Activated CD4-positive, alpha-beta T cell treated with anti-CD3 and anti-CD28 coated beads, Interleukin-2, amount 50 U/mL, for 48 hours (primary cell): ENCODE measurements around the gene TMEM191C.
"Not testable (repeated sequence)": the region's sequence is repeated elsewhere in the genome, so short reads cannot be mapped to it uniquely, and the experiment has no call there.

Source experiments
- DNase-seq, 2 experiments: peaks; one replicate each; pipeline ENCODE4 v3.0.0-alpha.2; 2020

TMEM191C gene

GRCh38 chr22:21473664-21474063 is 6.5 kb downstream of the TMEM191C start:
- not testable (repeated sequence) for DNase-seq

DNA sequence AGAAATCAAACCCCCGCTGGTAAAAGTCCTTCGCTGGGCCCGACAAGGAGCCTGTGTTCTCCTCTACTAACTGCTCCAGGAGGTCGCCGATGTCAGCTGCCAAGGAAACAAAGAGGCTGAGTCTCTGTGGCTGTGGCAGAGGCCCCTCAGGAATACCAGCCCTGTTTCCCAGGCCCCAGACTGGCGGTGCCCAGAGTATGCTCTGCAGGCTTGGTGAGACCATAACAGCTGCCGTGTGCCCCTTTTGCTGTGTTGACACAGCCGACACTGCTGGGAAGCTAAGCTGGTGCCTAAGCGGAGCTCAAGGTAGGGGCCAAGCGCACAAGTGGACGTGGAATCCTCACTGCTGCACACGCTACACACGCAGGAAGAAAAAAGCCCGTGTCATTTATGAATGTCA is 16.9 kb downstream of the TMEM191C start:
- DNase-seq, result not testable (repeated sequence)

GRCh38 chr22:21487723-21488122 is 20.5 kb downstream of the TMEM191C start:
- DNase-seq, result not testable (repeated sequence)

DNA sequence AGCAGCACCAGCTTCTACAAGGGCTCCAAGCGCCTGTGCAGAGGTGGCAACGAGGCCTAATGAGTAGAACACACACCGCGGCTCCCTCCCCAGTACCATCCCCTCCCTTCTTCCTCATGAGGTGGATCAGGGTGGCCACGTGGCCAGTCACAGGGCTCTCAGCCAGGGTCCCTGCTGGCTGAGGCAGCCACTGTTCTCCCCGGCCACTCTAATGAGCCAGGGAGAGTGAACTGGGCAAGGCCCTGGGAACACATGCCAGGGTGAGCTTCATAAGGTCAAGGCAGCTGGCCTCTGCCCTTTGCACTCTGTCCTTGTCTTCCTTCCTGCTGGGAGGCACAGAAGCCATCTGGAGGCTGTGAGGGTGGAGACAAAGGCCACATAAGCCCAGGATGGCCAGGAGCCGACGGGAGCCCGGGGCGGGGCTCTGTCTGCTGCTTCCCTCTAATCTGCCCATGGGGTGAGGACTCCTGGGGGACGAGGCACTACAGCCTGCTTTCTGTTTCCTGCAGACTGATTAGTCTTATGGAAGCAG is 22.0 kb downstream of the TMEM191C start:
- DNase-seq, result not testable (repeated sequence)

- DNase-seq, result not testable (repeated sequence)
Measured at GRCh38 chr22:21490556-21490955, 23.4 kb downstream of the TMEM191C start.

DNA sequence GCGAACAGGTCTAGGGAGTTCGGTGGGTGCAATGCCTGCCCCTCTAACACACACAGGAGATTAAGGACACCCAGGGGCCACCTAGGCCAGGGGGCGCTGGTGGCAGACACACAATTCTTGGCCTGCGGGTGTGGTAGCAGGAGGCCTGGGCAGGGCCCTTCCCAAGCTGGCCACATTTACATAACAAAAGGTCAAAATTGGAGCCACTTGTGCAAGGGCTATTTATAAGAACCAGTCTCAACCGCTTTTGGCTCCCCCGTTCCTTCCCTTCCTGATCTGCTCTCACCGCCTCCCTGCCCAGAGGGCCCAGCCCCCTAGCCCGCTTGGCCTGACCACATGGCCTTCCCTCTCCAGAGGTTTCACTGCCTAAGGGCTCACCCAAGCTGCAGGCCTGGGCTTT is 25.1 kb downstream of the TMEM191C start:
- DNase-seq, result not testable (repeated sequence)

DNA sequence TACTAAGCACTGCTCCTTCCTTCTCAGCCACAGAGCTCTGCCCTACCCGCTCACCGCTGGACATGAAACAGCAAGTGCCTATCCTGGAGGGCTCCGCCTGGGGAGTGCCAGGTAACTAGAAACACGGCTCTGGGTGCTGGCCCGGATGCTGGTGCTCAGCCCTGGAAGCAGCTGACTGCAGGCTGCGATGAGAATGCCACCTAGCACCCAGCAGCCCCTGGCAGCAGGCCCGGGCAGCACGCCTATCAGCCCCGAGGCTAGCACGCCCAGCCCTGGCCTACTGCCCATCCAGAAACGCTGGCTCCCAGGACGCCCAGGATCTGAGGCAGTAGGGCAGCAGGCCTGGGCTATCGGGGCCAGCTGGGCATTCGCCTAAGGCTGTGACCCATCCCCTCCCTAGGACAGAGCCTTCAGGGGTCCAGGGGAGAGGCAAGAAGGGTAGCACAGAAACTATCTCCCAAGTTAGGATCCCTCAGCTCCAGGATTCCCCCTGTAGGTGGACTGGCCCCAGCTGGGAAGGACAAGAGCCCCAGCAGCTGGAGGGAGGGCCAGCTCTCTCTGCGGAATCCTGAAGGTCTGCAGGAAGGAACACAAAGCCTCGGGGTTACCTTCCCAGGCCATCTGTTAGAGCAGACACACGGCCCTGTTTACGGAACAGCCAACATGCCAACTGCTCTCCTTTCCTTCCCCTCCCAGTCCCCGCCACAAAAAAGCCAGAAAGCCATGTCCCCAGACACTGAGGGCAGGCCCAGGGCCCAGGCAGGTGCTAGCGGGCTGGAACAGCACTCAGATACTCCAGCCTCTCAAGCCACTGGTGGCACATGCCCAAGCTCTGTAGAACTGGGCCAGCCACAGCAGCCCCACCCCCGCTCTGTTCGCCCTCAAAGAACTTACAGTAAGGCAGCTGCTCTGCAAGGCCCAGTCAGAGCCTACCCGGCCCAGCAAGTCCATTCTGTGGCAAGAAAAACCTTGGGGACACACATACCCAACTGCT is 26.9 kb downstream of the TMEM191C start:
- not testable (repeated sequence) for DNase-seq

- not testable (repeated sequence) for DNase-seq
Measured at GRCh38 chr22:21497984-21498383, 30.8 kb downstream of the TMEM191C start.

DNA sequence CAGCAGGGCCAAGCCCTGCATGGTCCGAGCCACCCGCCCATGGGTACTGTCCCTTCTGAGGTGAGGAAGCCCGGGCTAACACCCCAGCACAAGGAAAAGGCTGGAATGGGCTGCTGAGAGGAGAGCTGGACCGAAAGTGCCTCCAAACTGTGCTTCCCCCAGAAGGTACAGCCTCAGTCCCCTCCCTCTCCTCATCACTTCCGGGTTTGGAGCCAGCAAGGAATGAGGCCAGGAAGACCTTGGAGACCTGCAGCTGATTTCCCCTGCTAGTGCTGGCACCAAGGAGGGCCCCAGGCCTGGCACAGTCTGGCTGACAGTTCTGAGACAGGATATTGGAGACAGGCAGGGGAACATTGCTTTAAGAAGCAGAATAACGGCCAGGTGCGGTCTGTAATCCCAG is 31.3 kb downstream of the TMEM191C start:
- not testable (repeated sequence) for DNase-seq

- DNase-seq, result not testable (repeated sequence)
Measured at GRCh38 chr22:21499623-21500506, 32.7 kb downstream of the TMEM191C start.

DNA sequence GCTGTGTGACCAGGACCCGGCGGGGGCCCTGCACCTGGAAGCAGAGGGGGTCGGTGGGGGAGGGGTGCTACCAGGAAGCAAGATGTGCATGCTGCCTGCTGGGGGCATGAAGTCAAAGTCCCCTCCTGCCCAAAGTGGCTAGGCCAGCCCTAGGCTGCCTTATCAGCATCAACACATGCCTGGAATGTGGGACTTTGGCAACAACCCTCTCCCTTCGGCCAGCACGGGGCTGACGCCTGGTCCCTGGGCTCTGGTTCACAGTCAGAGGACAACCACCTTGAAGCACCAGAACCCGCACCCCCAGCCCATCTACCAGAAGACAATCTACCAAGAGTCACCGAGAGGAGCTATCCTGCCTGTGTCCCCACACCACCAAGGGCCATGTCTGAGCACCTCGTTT is 43.2 kb downstream of the TMEM191C start:
- not testable (repeated sequence) for DNase-seq

GRCh38 chr22:21512022-21512421 is 44.8 kb downstream of the TMEM191C start:
- DNase-seq, result not testable (repeated sequence)

- not testable (repeated sequence) for DNase-seq
Measured at GRCh38 chr22:21514117-21514516, 46.9 kb downstream of the TMEM191C start.

- DNase-seq, result not testable (repeated sequence)
Measured at GRCh38 chr22:21515234-21515633, 48.0 kb downstream of the TMEM191C start.

DNA sequence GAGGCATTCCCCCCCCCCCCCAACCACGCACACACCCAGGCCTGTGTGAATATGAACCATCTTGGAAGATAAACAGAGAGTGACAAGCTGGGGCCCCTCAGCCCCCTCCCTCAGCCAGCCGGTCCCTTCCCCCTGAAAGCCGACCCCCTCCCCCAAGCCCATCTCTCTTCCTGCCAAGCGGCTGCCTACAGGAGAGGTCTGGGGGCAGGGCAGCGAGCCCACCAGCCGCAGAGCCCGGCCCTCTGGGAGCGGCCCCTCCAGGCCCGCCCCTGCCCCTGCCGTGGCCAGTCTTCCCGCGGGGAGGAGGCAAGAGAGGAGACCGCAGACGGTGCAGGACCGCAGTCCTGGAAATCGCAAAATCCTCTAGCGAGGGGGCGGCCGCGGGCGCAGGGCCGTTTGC is 49.3 kb downstream of the TMEM191C start:
- DNase-seq, result not testable (repeated sequence)

GRCh38 chr22:21516970-21517764 is 50.0 kb downstream of the TMEM191C start:
- not testable (repeated sequence) for DNase-seq
